GM18870 (cell line): Measurements from ENCODE around the gene SLC7A14.
A peak's percentile ranks its signal among the peaks of the same experiment; 100 is the strongest.
"Not testable (repeated sequence)": the region's sequence is repeated elsewhere in the genome, so short reads cannot be mapped to it uniquely, and the experiment has no call there.

Source experiments
- ATAC-seq: cut with Tn5 transposase; IDR thresholded peaks from one replicate; pipeline ENCODE4 v1.9.1; 2021; ENCODE audit warnings: moderate library complexity; ENCODE audit not compliant: unreplicated experiment

The SLC7A14 gene

DNA sequence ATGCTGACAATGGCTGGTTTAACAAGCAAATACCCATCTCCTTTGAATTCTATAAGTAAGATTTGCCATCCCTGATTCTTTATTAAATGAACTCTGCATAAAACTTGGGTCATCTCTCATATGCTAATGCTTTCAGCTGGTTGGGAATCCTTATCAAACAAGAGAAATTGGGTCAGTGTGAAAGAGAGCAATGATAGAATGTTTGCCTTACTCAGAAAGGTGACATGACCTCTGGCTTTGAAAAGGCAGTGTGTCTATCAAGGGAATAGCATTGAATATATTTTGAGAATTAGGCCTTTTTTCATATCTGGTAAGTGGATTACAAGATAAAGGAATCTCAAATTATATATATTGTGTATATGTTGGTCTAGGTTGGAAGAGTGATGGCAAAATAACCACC is 8.7 kb upstream of the SLC7A14 start:
- ATAC-seq = no peak

DNA sequence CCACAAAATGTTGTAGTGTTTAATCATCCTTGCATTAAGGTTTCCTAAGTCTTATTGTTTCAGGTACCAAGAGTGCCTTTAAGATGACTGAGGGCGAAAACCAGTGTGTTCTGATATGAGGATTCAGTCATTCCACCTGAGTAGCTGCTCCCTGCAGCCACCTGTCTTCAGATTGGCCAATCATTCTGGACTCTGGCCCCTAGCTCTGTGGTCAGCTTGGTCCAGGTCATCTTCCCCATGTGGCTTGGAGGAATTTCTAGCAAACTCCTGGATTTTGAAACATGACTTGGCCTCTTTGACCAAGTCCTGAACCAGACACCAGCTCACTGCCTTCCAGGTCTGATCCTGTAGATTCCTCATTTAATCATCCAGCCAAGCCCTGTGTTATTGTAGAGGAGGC is 7.8 kb upstream of the SLC7A14 start:
- ATAC-seq = no peak

- ATAC-seq = no peak
These were observed 3.2 kb upstream of the SLC7A14 start for GRCh38 chr3:170589113-170589512.

DNA sequence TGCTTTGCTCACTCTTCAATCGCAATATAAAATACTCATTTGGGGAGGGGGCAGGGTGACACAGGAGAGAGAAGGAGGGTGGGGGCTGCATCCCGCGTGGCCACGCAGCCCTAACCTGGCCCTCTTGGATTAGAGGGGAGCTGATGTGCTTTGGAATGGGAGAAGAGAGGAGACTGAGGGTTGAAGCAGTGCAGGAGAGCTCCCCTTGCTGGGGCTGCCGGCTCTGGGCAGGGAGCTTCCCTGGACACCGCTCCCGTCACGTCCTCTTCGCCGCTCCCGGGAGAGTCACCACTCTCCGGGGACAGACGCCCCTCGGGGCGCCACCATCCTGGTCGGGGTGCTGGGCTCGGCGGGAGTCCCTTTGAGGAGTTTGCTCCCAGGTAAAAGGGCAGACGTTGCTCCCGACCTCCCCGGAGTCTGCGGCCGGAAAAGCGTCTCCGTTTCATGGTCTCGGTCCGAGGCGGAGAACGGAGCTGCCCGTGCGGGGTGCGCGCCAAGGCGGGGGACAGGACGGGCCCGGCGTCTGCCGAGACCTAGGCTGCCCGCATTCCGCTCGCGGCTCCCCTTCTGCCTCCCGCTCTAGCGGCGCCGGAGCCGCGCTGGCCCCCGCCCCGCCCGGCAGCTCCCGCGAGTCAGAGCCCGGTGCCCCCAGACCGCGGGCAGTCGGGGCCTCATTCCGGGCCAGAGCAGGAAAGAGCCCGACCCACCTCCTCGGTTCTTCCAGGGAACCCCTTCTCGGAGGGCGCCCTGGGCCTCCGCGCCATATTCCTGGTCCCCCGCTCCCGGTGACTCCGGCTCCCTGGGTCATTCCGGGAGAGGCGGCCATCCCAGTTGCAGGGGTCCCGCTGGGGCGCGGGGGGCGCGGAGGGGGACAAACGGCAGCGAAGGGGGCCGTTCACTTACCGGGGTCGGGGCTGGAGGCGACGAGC is 603 bp downstream of the SLC7A14 start:
- no peak for ATAC-seq

DNA sequence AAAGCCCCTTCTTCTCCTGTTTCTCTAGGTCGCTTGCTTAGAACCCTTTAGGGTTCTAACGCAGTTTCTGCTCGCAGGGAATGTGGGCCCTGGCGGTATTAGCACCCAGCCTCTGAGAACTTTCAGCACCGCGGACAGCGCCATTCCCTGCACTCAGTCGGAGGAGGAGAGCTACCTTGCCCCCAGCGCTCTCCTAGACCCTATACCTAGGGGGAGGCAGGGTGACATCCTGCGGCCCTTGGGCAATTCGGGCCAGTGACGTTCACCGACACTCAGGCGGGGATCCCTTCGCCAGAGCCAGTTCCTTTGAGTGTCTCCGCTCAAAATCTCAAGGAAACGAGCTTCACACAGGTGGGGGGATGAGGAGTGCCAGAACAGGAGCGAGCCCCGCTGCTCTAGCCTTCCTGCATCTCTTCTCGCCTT is 1.3 kb downstream of the SLC7A14 start:
- no peak for ATAC-seq

DNA sequence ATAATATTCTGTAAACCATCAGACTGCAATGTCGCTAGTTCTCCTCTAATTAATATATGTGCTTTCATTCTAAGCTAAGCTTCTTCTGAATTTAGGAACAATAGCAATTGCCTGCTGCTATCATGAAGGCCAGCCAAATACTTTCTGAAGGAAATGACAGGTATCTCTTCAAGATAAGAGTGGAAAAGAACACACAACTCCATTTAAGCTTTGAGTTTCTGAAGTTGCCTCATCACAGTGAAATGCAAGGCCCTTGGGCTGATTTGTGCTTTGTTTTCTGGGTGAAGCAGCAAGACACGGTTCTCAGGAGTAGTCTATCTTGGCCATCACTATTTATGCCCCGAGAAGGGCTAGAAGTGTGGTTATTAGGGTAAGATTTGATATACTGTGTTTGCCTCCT is 6.2 kb downstream of the SLC7A14 start:
- no peak for ATAC-seq

DNA sequence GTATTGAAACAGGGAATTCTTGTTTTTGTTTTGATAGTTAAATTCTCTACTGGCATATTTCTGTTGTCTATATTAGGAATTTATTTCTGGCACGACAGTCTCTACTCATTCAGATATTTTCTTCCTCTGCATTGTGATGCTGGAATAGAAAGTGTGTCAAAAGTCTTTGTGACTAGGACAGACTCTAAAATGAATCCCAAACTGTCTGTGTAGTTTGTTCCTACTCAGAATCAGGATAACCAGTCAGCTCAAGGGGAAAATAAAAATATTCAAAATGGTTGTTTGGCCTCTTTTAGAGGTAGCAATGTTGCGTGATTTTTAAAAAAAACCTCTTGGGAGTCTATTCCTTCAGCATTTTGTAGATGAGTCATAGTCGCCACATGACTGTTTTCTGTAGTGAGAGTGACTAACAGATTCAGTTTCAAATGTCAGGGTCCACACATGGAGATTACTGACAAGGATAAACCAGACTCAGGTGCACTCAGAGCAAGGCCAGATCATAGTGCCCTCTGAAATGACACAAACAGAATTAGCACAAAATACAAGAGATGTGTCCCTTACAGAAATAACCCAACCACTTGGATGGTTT is 13.1 kb downstream of the SLC7A14 start:
- peak; percentile 98 for ATAC-seq

DNA sequence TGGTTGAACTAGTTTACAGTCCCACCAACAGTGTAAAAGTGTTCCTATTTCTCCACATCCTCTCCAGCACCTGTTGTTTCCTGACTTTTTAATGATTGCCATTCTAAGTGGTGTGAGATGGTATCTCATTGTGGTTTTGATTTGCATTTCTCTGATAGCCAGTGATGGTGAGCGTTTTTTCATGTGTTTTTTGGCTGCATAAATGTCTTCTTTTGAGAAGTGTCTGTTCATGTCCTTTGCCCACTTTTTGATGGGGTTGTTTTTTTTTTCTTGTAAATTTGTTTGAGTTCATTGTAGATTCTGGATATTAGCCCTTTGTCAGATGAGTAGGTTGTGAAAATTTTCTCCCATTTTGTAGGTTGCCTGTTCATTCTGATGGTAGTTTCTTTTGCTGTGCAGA is 18.3 kb downstream of the SLC7A14 start:
- not testable (repeated sequence) for ATAC-seq

DNA sequence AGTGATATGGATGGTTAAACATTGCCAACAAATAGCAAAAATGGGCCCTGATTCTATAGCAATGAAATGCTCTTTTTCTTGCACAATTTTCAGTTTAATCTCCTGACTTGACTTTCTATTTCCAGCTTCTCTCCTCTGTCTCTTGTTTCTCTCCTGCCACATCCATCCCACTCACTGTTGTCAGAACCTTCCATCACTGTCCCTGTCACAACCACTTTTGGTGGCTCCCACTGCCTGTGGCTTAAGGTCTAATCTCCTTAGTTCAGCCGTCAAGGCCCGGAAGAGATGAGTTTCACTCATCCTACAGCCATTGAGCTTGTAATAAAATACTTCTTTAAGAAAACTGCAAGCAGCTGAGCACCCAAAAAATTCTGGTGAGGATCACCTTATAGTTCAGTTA is 19.5 kb downstream of the SLC7A14 start:
- no peak for ATAC-seq

- ATAC-seq = no peak
These were observed 20.4 kb downstream of the SLC7A14 start for GRCh38 chr3:170565495-170565894.

GRCh38 chr3:170564664-170565063 is 21.2 kb downstream of the SLC7A14 start:
- ATAC-seq = no peak

DNA sequence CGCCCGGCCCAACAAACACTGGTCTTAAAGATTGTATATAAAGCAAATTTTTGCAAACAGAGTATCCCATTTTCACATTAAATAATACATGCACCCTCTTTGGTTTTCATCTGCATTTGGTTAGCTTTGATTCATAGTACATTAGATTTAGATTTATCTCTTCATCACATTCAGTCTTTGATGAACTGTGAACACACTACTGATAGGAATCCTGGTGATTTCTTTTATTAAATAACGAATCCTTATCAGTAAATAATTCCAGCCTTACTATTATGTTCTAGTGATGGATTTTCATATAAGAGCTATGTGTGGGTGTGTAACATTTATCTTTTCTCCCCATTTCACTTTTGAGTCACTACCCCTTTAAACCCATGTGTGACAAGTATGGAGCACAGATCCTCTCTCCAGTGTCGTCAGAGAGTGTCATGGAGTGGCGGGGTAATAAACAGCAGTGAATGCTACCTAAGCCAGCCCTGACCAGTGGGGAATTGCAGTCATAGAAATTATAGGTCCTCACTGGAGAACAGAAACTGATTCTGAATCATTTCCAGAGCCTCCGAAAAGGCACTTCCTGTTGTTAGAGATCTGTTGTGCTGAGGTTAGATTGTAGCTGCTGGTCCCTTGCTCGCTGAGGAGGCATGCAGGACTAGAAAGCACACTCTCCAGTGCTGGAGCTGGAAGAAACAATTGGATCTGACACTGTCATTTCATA is 22.0 kb downstream of the SLC7A14 start:
- peak; percentile 88 for ATAC-seq

- ATAC-seq = no peak
These were observed 23.8 kb downstream of the SLC7A14 start for GRCh38 chr3:170562080-170562479.

- no peak for ATAC-seq
These were observed 25.0 kb downstream of the SLC7A14 start for GRCh38 chr3:170560717-170561382.

GRCh38 chr3:170560296-170560695 is 25.6 kb downstream of the SLC7A14 start:
- ATAC-seq = no peak

DNA sequence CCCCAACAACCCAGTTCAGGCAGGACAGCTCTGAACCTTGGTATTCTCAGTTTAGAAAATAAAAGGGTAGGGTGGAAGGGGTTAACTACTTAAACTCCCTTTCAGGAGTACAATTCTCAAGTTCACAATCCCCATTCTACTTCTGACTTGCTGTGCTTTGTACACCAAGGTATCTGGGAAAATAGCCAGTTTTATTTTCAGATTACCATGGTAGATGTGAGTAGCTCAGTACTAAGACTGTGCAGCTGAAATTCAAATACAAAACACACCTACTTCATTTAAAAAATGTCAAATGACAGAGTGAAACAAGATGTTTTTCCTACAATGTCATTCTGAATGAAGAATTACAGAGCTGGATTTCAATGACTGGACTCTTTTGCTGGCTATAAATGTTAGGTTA is 27.4 kb downstream of the SLC7A14 start:
- no peak for ATAC-seq

DNA sequence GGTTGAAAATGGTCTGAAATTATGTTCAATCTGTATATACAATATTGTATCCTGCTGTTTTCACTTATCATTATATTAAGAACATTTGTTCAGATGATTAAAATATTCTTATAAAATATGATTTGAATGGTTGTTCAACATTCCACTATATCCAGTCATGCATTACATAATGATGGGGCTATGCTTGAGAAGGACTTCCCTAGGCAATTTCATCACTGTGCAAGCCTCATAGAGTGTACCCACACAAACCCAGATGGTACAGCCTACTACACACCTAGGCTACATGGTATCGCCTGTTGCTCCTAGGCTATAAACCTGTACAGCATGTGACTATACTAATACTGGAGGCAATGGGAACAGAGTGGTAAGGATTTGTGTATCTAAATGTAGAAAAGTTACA is 30.5 kb downstream of the SLC7A14 start:
- no peak for ATAC-seq

- ATAC-seq = no peak
These were observed 31.8 kb downstream of the SLC7A14 start for GRCh38 chr3:170553788-170554757.

- no peak for ATAC-seq
These were observed 34.6 kb downstream of the SLC7A14 start for GRCh38 chr3:170551252-170551651.

- no peak for ATAC-seq
These were observed 43.2 kb downstream of the SLC7A14 start for GRCh38 chr3:170542704-170543103.
